HL-60 (cell line): ENCODE data around the gene PIK3R1.

Experiments
- DNase-seq, 2 experiments: peaks; one replicate each; pipeline ENCODE4 v3.0.0-alpha.2; 2010 to 2020; ENCODE audit warnings: low read depth in 1 of 2, low spot score in 1 of 2
- H3K27ac ChIP-seq: fragments of 250-450 bp; sonication (Bioruptor Pico); replicated peaks from 2 replicates; pipeline ENCODE4 v1.5.1; 2020; ENCODE audit warnings: mild to moderate bottlenecking, moderate library complexity
- H3K27me3 ChIP-seq: fragments of 250-450 bp; sonication (Bioruptor Pico); 2 replicates; pipeline ENCODE4 v1.5.1; 2021; ENCODE audit warnings: mild to moderate bottlenecking, moderate library complexity; ENCODE audit not compliant: insufficient read depth, poor library complexity, severe bottlenecking
- H3K4me3 ChIP-seq: replicated peaks from 2 replicates; pipeline ENCODE4 v1.5.1; 2011; ENCODE audit warnings: mild to moderate bottlenecking, control low read depth, low read length; ENCODE audit not compliant: insufficient read depth
- CTCF ChIP-seq: IDR thresholded peaks from one replicate; pipeline ENCODE4 v1.5.1; 2011; ENCODE audit warnings: low read length, control low read depth, inconsistent platforms; ENCODE audit not compliant: insufficient read depth
- GABPA ChIP-seq: IDR thresholded peaks from 2 replicates; pipeline ENCODE4 v1.6.1; 2012; ENCODE audit warnings: low read depth
- POLR2AphosphoS5 ChIP-seq: IDR thresholded peaks from 2 replicates; pipeline ENCODE4 v1.6.1; 2012; ENCODE audit warnings: low read depth
- REST ChIP-seq: IDR thresholded peaks from 2 replicates; pipeline ENCODE4 v1.6.1; 2012; ENCODE audit warnings: low read depth; ENCODE audit not compliant: insufficient replicate concordance
- SPI1 ChIP-seq: IDR thresholded peaks from 2 replicates; pipeline ENCODE4 v1.6.1; 2012; ENCODE audit warnings: low read depth, mild to moderate bottlenecking, borderline replicate concordance

Gene PIK3R1

GRCh38 chr5:68276740-68277139, 61.2 kb downstream of the PIK3R1 start:
- Histone ChIP-seq H3K27me3 (no peaks in the 10 kb centered on the region), H3K4me3 (no peak overlapping the region), H3K27ac (no peak overlapping the region)
- TF ChIP-seq POLR2AphosphoS5 (no peak), REST (no peak), GABPA (no peak), CTCF (no peak), SPI1 (no peak)
- DNase-seq, result no peak

- no peaks in the 10 kb centered on the region for H3K27me3 ChIP-seq
- H3K27ac ChIP-seq, result no peak overlapping the region
- H3K4me3 ChIP-seq, result no peak overlapping the region
- TF ChIP-seq SPI1 (no peak), POLR2AphosphoS5 (no peak), REST (no peak), GABPA (no peak), CTCF (no peak)
- DNase-seq, result no peak
Observed at GRCh38 chr5:68277431-68277830, 61.9 kb downstream of the PIK3R1 start.

GRCh38 chr5:68279984-68280383, 64.4 kb downstream of the PIK3R1 start:
- no peak overlapping the region for H3K27ac ChIP-seq
- no peak overlapping the region for H3K4me3 ChIP-seq
- DNase-seq, result no peak
- TF ChIP-seq CTCF (no peak), POLR2AphosphoS5 (no peak), GABPA (no peak), SPI1 (no peak), REST (no peak)
- no peaks in the 10 kb centered on the region for H3K27me3 ChIP-seq
